Bone marrow (tissue), 2 donors: Measurements from ENCODE around the gene OR6C4.
"Not testable (repeated sequence)": the region's sequence is repeated elsewhere in the genome, so short reads cannot be mapped to it uniquely, and the experiment has no call there.

ENCODE experiments used
- DNase-seq, 2 donors: peaks; one replicate each; lab custom pipeline; 2025; lab: John Stamatoyannopoulos, UW

Gene OR6C4

GRCh38 chr12:55549302-55549701 lies at the start of gene OR6C4:
Gene OR6C4 (plus strand): TSS chr12:55549602. CDS start chr12:55551227, 1,625 bp downstream.
- no peak for DNase-seq

- no peak for DNase-seq
These were observed 49.6 kb upstream of the OR6C4 start for GRCh38 chr12:55499810-55500252.

GRCh38 chr12:55501601-55502000 lies 47.8 kb upstream of the OR6C4 start:
- no peak for DNase-seq

GRCh38 chr12:55515696-55516095 lies 33.7 kb upstream of the OR6C4 start:
- DNase-seq: no peak

- no peak for DNase-seq
These were observed 33.0 kb upstream of the OR6C4 start for GRCh38 chr12:55516391-55516790.

GRCh38 chr12:55548235-55548634 lies 1.2 kb upstream of the OR6C4 start:
- DNase-seq: not testable (repeated sequence)

- DNase-seq: no peak
These were observed 646 bp upstream of the OR6C4 start for GRCh38 chr12:55548756-55549155.

- no peak for DNase-seq
These were observed 4.9 kb downstream of the OR6C4 start for GRCh38 chr12:55554296-55554695.

GRCh38 chr12:55570060-55570459 lies 20.7 kb downstream of the OR6C4 start:
- DNase-seq: not testable (repeated sequence)

GRCh38 chr12:55570689-55571088 lies 21.3 kb downstream of the OR6C4 start:
- DNase-seq: not testable (repeated sequence)

GRCh38 chr12:55572168-55572567 lies 22.8 kb downstream of the OR6C4 start, which contains the start of gene OR2AP1:
Gene OR2AP1 (plus strand): TSS chr12:55572468. CDS start chr12:55574415, 1,947 bp downstream.
- DNase-seq: no peak

- no peak for DNase-seq
These were observed 32.7 kb downstream of the OR6C4 start for GRCh38 chr12:55582066-55582465.

GRCh38 chr12:55585817-55586216 lies 36.4 kb downstream of the OR6C4 start:
- DNase-seq: no peak

- not testable (repeated sequence) for DNase-seq
These were observed 40.8 kb downstream of the OR6C4 start for GRCh38 chr12:55590152-55590551.
